Mesenchymal stem cell (in vitro differentiated cells and primary cell): ENCODE data around the gene DRC7.

ENCODE experiments used
- DNase-seq: peaks from one replicate; pipeline ENCODE4 v3.0.0-alpha.2; 2013
- H2AFZ ChIP-seq: one replicate; pipeline ENCODE4 v1.6.1; 2013; ENCODE audit warnings: low read depth, mild to moderate bottlenecking, control low read depth, inconsistent platforms, low read length, moderate library complexity
- H2AK5ac ChIP-seq: 2 replicates; pipeline ENCODE4 v1.6.1; 2013; ENCODE audit warnings: low read length, moderate library complexity, mild to moderate bottlenecking, inconsistent platforms; ENCODE audit not compliant: severe bottlenecking
- H2BK120ac ChIP-seq: one replicate; pipeline ENCODE4 v1.6.1; 2013; ENCODE audit warnings: low read depth, mild to moderate bottlenecking, inconsistent platforms, low read length, moderate library complexity
- H2BK12ac ChIP-seq, 2 experiments: one replicate each; pipeline ENCODE4 v1.6.1; 2013; ENCODE audit warnings: inconsistent platforms in 2 of 2, low read length in 2 of 2, mild to moderate bottlenecking in 2 of 2, moderate library complexity in 2 of 2, control low read depth in 1 of 2
- H2BK15ac ChIP-seq: one replicate; pipeline ENCODE4 v1.6.1; 2013; ENCODE audit warnings: mild to moderate bottlenecking, low read depth, inconsistent platforms; ENCODE audit not compliant: poor library complexity, severe bottlenecking
- H2BK5ac ChIP-seq: 2 replicates; pipeline ENCODE4 v1.6.1; 2013; ENCODE audit warnings: low read depth, mild to moderate bottlenecking, low read length, control low read depth, inconsistent platforms; ENCODE audit not compliant: poor library complexity, severe bottlenecking
- H3K14ac ChIP-seq, 2 experiments: one replicate each; pipeline ENCODE4 v1.6.1; 2013; ENCODE audit warnings: inconsistent platforms in 2 of 2, low read length in 2 of 2, control low read depth in 1 of 2, mild to moderate bottlenecking in 1 of 2, moderate library complexity in 1 of 2
- H3K18ac ChIP-seq, 2 experiments: one replicate each; pipeline ENCODE4 v1.6.1; 2013; ENCODE audit warnings: inconsistent platforms in 2 of 2, low read length in 2 of 2, control low read depth in 1 of 2, low read depth in 1 of 2, mild to moderate bottlenecking in 1 of 2
- H3K23ac ChIP-seq, 2 experiments: one replicate each; pipeline ENCODE4 v1.6.1; 2013; ENCODE audit warnings: inconsistent platforms in 2 of 2, low read length in 2 of 2, mild to moderate bottlenecking in 2 of 2, moderate library complexity in 2 of 2, control low read depth in 1 of 2
- H3K27ac ChIP-seq: 2 replicates; pipeline ENCODE4 v1.5.1; 2013; ENCODE audit warnings: mild to moderate bottlenecking, moderate library complexity, low read length, control low read depth, inconsistent platforms; ENCODE audit not compliant: poor library complexity, severe bottlenecking
- H3K27me3 ChIP-seq, 2 experiments: 2 replicates each; pipeline versions ENCODE4 v1.6.1 to v1.7.0; 2013; ENCODE audit warnings: low read length in 2 of 2, mild to moderate bottlenecking in 2 of 2, moderate library complexity in 2 of 2, control low read depth in 1 of 2, inconsistent platforms in 1 of 2; ENCODE audit not compliant: control insufficient read depth in 1 of 2, insufficient read depth in 1 of 2
- H3K36me3 ChIP-seq, 2 experiments: 2 replicates each; pipeline versions ENCODE4 v1.6.1 to v1.7.0; 2013; ENCODE audit warnings: low read length in 2 of 2, control low read depth in 1 of 2, inconsistent platforms in 1 of 2, low read depth in 1 of 2, mild to moderate bottlenecking in 1 of 2; ENCODE audit not compliant: insufficient read depth in 2 of 2, control insufficient read depth in 1 of 2
- H3K4ac ChIP-seq, 2 experiments: one replicate each; pipeline ENCODE4 v1.6.1; 2013; ENCODE audit warnings: inconsistent platforms in 2 of 2, low read length in 2 of 2, mild to moderate bottlenecking in 2 of 2, moderate library complexity in 2 of 2, control low read depth in 1 of 2, low read depth in 1 of 2
- H3K4me1 ChIP-seq: 2 replicates; pipeline ENCODE4 v1.6.1; 2013; ENCODE audit warnings: low read depth, low read length, control low read depth; ENCODE audit not compliant: control insufficient read depth, insufficient read depth
- H3K4me2 ChIP-seq: 2 replicates; pipeline ENCODE4 v1.6.1; 2013; ENCODE audit warnings: low read length, mild to moderate bottlenecking, inconsistent platforms; ENCODE audit not compliant: poor library complexity, severe bottlenecking
- H3K4me3 ChIP-seq, 2 experiments: 2 replicates each; pipeline versions ENCODE4 v1.5.1 to v1.7.0; 2013; ENCODE audit warnings: low read length in 2 of 2, mild to moderate bottlenecking in 2 of 2, control low read depth in 1 of 2, low read depth in 1 of 2; ENCODE audit not compliant: insufficient read depth in 1 of 2
- H3K79me1 ChIP-seq: replicated peaks from 2 replicates; pipeline ENCODE4 v1.6.1; 2013; ENCODE audit warnings: mild to moderate bottlenecking, control low read depth, low read length, inconsistent platforms; ENCODE audit not compliant: poor library complexity, severe bottlenecking
- H3K9ac ChIP-seq: 2 replicates; pipeline ENCODE4 v1.7.0; 2013; ENCODE audit warnings: mild to moderate bottlenecking, low read length, moderate library complexity
- H3K9me3 ChIP-seq: 2 replicates; pipeline ENCODE4 v1.7.0; 2013; ENCODE audit warnings: mild to moderate bottlenecking, low read length; ENCODE audit not compliant: control insufficient read depth
- H4K8ac ChIP-seq: one replicate; pipeline ENCODE4 v1.6.1; 2013; ENCODE audit warnings: inconsistent platforms, mild to moderate bottlenecking, low read length, moderate library complexity
- H4K91ac ChIP-seq: one replicate; pipeline ENCODE4 v1.6.1; 2013; ENCODE audit warnings: mild to moderate bottlenecking, low read length, inconsistent platforms
- WGBS: methylation state at CpG from one replicate; pipeline ENCODE4 v1.1.7; 2013; ENCODE audit warnings: mixed read lengths; 5-methylcytosine and 5-hydroxymethylcytosine counted together

The DRC7 gene

GRCh38 chr16:57653936-57654335 is 40.7 kb upstream of the DRC7 start:
- H3K4me1 ChIP-seq, result peaks cover 25% of the 10 kb centered on the region
- no peak overlapping the region for H3K23ac ChIP-seq
- no peaks in the 10 kb centered on the region for H3K9me3 ChIP-seq
- no peak for DNase-seq
- H3K4me3 ChIP-seq, result no peak overlapping the region
- no peak overlapping the region for H2BK120ac ChIP-seq
- no peak overlapping the region for H3K4me2 ChIP-seq
- WGBS, result 56% methylated on average over 16 of the region's 16 CpGs
- H2BK5ac ChIP-seq, result no peak overlapping the region
- H3K27ac ChIP-seq, result no peak overlapping the region
- H3K79me1 ChIP-seq, result peaks cover 8% of the 10 kb centered on the region
- peak overlapping the region; percentile 83 for H4K8ac ChIP-seq
- H3K27me3 ChIP-seq, result no peaks in the 10 kb centered on the region
- no peak overlapping the region for H2AK5ac ChIP-seq
- no peak overlapping the region for H3K4ac ChIP-seq
- peak overlapping the region in 1 of 2 experiments; percentile 8 for H3K14ac ChIP-seq
- peaks cover 21 to 66% of the 10 kb centered on the region in 2 experiments for H3K36me3 ChIP-seq
- H2BK12ac ChIP-seq, result peak overlapping the region in 1 of 2 experiments; percentile 35
- peak overlapping the region; percentile 29 for H2AFZ ChIP-seq
- peak overlapping the region; percentile 53 for H4K91ac ChIP-seq
- no peak overlapping the region for H3K18ac ChIP-seq
- no peak overlapping the region for H3K9ac ChIP-seq
- H2BK15ac ChIP-seq, result no peak overlapping the region

- Histone ChIP-seq H4K91ac (no peak overlapping the region), H3K36me3 (peaks cover 20 to 76% of the 10 kb centered on the region in 2 experiments), H3K9me3 (no peaks in the 10 kb centered on the region), H3K27ac (no peak overlapping the region), H2AFZ (no peak overlapping the region), H3K9ac (no peak overlapping the region), H3K4me2 (no peak overlapping the region), H4K8ac (no peak overlapping the region), H3K4ac (no peak overlapping the region), H2BK5ac (no peak overlapping the region), H2BK15ac (no peak overlapping the region), H3K14ac (no peak overlapping the region), H3K27me3 (no peaks in the 10 kb centered on the region), H2BK12ac (no peak overlapping the region), H3K18ac (no peak overlapping the region), H3K79me1 (peaks cover 2% of the 10 kb centered on the region), H2AK5ac (no peak overlapping the region), H3K4me3 (no peak overlapping the region), H2BK120ac (no peak overlapping the region), H3K23ac (no peak overlapping the region), H3K4me1 (peaks cover 21% of the 10 kb centered on the region)
- DNase-seq, result no peak
- WGBS, result 88% methylated on average over 9 of the region's 11 CpGs
Measured at GRCh38 chr16:57656342-57656955, 38.2 kb upstream of the DRC7 start.

GRCh38 chr16:57657228-57657627 is 37.4 kb upstream of the DRC7 start:
- DNase-seq, result no peak
- Histone ChIP-seq H4K8ac (no peak overlapping the region), H3K14ac (no peak overlapping the region), H4K91ac (no peak overlapping the region), H3K9me3 (no peaks in the 10 kb centered on the region), H2BK5ac (no peak overlapping the region), H2BK120ac (no peak overlapping the region), H3K27ac (no peak overlapping the region), H3K27me3 (no peaks in the 10 kb centered on the region), H3K4me2 (no peak overlapping the region), H3K23ac (no peak overlapping the region), H3K36me3 (peaks cover 22 to 76% of the 10 kb centered on the region in 2 experiments), H2BK12ac (no peak overlapping the region), H2AFZ (no peak overlapping the region), H3K4me1 (peaks cover 20% of the 10 kb centered on the region), H3K79me1 (peaks cover 2% of the 10 kb centered on the region), H2AK5ac (no peak overlapping the region), H2BK15ac (no peak overlapping the region), H3K4me3 (no peak overlapping the region), H3K4ac (no peak overlapping the region), H3K9ac (no peak overlapping the region), H3K18ac (no peak overlapping the region)
- WGBS, result 95% methylated on average over 12 of the region's 13 CpGs

- no peak overlapping the region for H3K4me3 ChIP-seq
- H4K8ac ChIP-seq, result no peak overlapping the region
- no peak overlapping the region for H2BK12ac ChIP-seq
- no peak overlapping the region for H3K14ac ChIP-seq
- H4K91ac ChIP-seq, result no peak overlapping the region
- no peak overlapping the region for H2BK5ac ChIP-seq
- H3K4me2 ChIP-seq, result no peak overlapping the region
- no peaks in the 10 kb centered on the region for H3K9me3 ChIP-seq
- H3K23ac ChIP-seq, result no peak overlapping the region
- no peak overlapping the region for H3K9ac ChIP-seq
- H3K4ac ChIP-seq, result no peak overlapping the region
- H3K36me3 ChIP-seq, result peaks cover 22 to 76% of the 10 kb centered on the region in 2 experiments
- no peak overlapping the region for H3K27ac ChIP-seq
- no peak overlapping the region for H2BK120ac ChIP-seq
- H2BK15ac ChIP-seq, result no peak overlapping the region
- 87% methylated on average over 8 of the region's 10 CpGs for WGBS
- H3K4me1 ChIP-seq, result peaks cover 17% of the 10 kb centered on the region
- no peaks in the 10 kb centered on the region for H3K27me3 ChIP-seq
- no peak for DNase-seq
- H3K18ac ChIP-seq, result no peak overlapping the region
- H2AFZ ChIP-seq, result no peak overlapping the region
- no peaks in the 10 kb centered on the region for H3K79me1 ChIP-seq
- H2AK5ac ChIP-seq, result no peak overlapping the region
Measured at GRCh38 chr16:57658130-57658877, 36.3 kb upstream of the DRC7 start.
